Hindlimb muscle (tissue), 1 donor: ENCODE data around the gene MIER3. TPM values are rescaled to one million over a fixed set of nuclear protein-coding genes. Genes with fewer than 3 reads are reported as not detected.
"Not testable (repeated sequence)": the region's sequence is repeated elsewhere in the genome, so short reads cannot be mapped to it uniquely, and the experiment has no call there.

Experiments
- DNase-seq: peaks from one replicate; pipeline ENCODE4 v3.0.0-alpha.2; 2013
- polyA plus RNA-seq: library from polyadenylated mRNA; unstranded; fragments of 120-200 nt; gene quantifications from one replicate; pipeline ENCODE4 v1.2.1, GENCODE V29; 2013; ENCODE audit not compliant: insufficient read length

The MIER3 gene, protein sequence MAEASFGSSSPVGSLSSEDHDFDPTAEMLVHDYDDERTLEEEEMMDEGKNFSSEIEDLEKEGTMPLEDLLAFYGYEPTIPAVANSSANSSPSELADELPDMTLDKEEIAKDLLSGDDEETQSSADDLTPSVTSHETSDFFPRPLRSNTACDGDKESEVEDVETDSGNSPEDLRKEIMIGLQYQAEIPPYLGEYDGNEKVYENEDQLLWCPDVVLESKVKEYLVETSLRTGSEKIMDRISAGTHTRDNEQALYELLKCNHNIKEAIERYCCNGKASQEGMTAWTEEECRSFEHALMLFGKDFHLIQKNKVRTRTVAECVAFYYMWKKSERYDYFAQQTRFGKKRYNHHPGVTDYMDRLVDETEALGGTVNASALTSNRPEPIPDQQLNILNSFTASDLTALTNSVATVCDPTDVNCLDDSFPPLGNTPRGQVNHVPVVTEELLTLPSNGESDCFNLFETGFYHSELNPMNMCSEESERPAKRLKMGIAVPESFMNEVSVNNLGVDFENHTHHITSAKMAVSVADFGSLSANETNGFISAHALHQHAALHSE
- 17.3 TPM for polyA plus RNA-seq

DNA sequence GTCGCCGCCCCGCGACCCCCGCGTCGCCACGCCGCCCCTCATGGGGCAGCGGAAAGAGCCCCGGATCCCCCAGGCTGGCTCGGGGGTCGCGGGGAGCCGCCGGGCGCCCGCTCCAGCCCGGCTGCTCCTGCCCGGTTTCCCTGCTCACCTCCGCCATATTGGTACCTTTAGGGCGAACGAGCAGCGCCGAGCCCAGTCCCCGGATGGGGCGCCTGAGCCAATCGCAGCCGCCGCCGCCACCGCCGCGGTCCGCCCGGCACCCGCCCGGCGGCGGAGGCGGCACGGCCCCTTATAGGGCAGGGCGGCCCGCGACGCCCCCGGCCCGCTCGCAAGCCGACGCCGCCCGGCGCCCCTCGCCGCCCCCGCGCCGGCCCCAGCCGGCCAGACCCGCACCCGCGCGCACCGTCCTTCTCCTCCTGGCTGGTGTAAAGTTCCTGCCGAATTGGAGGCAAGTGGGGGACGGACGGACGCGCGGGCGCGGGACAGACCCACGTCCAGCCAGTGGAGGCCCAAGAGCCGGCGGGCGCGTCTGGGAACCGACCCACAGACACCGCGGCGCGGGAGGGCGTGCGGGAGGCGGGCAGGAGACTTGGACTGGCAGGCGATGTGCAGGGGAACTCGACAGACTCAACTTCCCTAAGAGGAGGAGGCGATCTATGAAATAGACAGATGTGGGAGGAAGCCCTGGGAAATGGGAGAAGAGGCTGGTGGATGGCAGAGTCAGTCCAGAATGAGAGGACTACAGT lies at the start of gene MIER3:
Gene MIER3, minus strand, starts transcription at position 178 of the 746 bp plus-strand sequence. Its CDS starts 21 bp downstream, at position 157.
- DNase-seq: peak; percentile 79

DNA sequence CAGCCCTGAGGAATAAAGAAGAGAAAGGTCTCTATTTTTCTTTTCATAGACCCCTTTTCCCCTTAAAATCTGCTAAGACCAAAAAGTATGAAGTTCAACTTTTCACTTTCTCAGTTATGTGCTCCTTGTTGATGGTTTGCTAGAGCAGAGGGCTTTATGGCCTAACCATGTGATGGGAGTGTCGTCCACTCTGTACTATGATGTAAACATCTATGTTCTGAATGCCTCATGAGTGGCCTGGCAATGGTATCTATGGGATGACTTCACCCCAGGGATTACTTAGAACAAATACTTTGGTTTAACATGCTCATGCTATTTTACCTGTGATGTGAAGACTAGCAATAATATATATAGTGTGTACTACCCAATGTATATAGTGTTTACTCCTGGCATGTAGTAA lies 43.7 kb upstream of the MIER3 start:
- no peak for DNase-seq

DNA sequence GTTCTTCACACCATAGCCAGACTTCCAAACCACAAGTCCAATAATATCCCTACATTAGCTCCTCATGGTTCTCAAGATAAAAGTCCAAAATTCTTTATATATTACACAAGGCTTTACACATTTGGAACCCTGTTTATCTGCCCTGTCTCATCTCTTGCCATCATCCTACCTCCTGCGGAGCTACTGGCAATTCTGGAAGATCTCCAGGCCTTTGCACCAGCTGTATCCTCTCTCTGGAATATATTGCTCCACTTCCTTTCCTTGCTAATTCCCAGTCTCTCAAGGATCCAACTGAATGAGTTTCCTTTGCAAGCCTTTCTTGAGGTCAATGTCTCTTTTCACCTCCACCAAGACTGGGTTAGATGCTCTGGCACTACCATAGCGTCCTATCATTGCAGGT lies 41.3 kb upstream of the MIER3 start:
- no peak for DNase-seq

DNA sequence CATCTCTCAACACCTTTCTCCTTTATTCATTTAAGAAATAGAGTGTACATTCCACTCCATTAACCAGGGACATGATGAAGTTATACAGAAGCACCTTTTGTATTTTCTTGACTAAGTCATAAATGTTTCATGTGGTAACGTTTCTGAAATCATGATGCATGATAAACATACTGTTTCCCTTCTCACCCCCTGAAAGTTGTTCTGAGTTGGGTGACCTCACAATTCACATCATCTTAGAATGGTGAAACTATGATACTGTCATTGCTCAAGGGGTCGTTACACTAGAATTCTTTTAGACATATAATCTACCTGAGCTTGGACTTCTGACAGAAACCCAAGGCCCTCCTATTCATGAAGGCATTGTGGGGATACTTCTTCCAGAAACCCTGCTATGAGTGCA lies 37.8 kb upstream of the MIER3 start:
- no peak for DNase-seq

DNA sequence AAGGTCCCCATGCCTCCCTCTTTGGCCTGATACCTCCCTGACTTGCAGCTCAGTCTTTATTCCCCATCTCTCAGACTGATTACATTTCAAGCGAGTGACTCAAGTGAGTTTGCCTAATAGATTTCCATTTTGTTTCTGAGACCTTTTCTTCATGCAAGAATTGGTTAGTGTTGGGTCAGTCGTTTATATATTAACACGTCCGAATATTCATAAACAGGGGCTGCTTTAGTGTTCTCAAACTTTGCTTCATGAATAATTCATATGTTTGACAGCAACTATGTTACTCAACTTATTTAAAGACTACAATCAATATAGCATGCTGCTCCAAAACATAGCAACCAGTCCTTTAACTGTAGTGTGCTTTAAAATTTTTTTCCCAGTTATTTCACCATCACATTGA lies 36.6 kb upstream of the MIER3 start:
- no peak for DNase-seq

DNA sequence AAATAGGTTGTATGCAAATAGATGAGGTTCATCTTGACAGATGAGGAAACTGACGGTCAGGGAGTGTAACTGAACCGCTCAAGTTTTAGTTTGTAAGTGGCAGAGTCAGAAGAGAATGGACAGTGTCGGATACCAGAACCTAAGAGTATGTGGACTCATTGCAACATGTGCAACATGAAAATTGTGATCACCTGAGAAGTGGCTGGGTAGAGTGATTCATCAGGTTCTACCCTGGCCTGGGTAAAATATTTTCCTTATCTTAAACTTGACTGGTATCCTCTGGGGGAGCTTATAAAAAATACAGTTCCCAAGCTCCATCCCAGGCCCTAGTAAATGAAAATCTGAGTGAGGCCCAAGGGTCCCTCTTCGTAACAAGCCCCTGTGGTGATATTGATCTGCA lies 35.2 kb upstream of the MIER3 start:
- no peak for DNase-seq

DNA sequence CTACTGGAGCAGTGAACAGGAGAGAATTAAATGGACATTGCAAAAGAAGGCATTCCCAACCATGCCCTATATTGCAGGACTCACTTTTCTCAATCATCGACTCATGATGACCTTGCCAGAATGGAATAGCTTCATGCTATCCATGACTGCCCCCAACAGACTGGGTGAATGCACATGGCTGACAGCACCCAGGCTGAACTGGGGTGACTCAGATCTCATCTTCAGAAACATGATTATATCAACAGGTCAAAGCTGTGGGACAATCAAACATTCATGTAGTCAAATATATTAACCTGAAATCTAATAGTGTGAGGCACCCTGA lies 34.7 kb upstream of the MIER3 start:
- no peak for DNase-seq

DNA sequence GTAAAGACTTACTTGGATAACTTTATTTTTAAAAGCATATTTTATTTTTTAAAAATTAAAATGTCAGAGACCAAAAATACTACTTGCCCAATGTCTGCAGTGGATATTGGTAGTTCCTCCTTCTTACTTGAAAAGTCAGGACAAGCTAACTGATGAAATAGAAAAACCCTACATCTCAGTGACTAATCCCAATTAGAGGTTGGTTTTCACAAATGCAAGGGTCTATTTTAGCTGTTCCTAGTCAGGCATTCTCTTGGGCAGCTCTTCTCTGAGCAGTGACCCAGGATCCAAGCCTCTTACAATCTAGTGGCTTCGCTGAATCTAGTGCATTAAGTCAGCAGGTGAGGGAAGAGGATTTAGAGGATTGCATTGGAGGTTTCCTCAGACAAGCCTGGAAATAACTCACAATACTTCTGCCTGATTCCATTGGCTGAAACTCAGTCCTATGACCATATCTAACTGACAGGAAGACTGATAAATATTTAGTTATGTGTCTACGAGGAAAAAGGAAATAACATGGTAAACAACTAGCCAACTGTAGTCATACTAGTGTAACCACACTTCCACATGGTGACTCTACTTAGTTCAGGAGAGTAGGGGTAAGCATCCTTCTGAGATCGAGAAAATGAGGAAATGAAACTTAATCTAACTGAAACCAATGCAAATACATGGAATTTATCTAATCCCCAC lies 34.2 kb upstream of the MIER3 start:
- no peak for DNase-seq

- DNase-seq: no peak
Measured at GRCh38 chr5:56984445-56984844, 32.5 kb upstream of the MIER3 start.

DNA sequence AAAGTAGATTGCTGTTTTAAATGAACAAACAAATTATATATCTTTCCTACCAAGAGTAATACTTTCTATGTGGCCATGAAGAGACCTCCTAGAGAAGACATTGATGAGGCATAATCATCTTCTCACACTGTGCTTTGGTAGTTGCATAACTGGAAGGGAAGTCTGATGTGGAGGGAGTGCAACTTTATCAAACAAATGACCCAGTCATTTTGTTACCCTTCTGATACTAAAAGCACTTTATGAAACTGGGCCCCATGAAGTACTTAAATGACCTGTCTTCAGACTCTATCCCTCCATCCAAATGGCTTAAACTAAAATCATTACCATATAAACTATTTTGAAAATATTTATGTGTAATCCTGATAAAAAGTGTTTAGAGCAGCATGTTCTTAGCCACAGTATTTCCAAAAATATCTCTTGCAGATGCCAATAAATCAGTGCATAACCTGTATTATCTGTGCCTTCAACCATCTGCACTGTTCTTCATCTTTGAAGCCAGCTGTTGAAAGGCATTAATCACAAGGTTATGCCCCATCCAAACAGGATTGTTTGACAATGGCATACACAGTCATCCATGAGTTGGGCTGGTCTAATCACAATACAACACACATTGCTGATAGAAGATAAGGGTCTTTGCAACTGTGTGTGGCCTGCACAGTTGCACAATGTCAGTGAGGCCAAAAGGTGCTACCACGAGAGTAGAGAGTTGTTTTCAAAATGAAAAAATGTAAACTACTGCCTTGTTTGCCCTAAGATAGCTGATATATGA lies 31.9 kb upstream of the MIER3 start:
- DNase-seq: no peak

DNA sequence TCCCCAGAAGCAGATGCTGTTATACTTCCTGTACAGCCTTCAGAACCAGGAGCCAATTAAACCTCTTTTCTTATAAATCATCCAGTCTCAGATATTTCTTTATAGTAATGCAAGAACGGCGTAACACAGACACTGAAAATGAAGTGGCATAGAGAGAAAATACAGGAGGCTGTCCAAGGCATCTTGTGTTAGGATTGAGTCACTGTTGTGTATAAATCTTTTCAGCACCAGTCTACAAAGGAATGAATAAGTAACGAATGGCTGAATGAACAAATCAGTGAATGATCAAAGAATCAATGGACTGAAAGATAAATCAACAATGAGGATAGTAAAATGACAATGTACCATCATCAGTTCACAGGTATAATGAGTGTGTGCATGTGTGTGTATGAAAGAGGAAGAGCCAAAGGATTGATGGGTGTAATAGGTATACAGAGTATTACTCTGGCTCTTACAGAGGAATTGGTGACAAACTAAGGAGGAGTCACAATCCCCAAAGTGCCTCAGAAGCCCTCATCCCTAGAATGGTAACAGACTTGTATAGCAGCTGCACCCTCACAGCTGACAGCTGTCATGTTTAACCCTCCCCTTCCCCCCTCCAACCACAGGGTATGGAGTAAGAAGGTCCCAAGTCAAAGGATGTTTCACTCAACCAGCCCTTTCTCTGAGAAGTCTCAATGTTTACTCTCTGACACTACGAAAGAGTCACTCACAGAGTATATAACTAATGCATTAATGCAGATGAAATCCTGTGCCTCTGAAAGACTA lies 29.8 kb upstream of the MIER3 start:
- no peak for DNase-seq

GRCh38 chr5:56979968-56980367 lies 28.0 kb upstream of the MIER3 start:
- no peak for DNase-seq

DNA sequence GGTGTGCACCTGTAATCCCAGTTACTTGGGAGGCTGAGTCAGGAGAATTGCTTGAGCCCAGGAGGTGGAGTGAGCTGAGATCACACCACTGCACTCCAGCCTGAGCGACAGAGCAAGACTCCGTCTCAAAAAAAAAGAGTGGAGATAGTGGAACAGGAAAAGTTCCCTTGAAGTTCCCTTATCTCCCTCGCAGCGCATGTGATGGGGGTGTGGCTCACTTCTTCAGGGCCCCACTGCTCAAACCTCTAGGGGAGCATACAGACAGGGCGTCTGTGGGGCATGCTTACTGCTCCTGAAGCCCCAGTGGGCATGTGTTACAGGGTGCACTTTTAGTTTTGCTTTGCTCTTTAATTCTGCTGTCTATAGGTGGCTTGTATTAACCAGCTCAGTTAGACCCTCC lies 27.6 kb upstream of the MIER3 start:
- DNase-seq: not testable (repeated sequence)

DNA sequence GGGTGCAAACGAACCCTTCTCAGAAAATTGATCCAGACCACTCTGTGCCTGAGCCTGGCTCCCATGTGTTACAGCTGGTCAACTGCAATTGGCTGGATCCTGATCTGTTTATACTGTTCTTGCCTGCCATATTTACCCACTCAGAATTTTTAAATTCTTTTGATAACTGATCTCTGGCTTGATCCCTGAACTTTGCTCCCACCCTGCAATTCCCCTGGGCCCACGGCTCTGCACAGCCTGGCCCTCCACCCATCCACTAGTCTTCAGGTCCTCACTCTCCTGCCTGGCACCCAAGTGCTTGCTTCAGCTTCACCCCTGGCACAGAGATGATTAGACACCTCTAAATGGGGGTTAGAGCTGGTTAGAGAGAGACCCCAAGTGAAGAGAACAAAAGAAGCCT lies 25.9 kb upstream of the MIER3 start:
- DNase-seq: no peak

DNA sequence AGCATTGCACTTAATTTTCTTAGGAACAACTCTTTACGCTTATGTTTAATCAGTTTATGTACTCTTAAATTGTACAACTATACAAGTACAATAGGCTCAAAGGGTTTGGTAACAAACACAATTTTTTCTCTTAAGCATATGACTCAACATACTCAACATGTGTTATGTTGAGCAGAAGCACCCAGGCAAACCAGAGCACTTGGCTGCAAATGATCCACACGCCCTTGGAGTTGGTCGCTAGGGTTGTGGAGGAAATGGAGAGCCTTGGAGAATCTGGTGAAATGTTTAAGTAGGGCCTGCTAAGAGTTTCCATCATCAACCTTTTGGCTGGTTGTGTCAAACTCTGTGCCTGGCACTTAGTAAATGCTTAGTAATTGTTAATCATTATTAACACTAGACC lies 25.1 kb upstream of the MIER3 start:
- DNase-seq: no peak

- no peak for DNase-seq
Measured at GRCh38 chr5:56974241-56974640, 22.3 kb upstream of the MIER3 start.

DNA sequence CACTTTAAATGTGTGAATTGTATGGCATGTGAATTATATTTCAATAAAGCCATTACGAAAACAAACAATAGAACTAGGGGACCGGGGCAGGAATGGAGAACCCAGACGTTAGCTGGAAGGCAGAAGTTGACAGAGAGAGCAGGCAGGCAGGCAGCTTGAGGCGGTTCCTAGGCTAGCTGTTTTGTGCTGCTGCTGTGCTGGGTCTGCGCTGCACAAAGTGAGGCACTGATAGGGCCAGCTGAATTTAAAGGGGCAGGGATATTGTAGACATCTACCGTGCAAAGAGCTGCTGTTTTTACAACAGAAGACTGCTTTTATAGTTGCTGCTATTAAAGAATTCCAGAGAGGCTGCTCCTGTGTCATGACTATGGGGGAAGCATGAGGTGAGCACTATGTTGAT lies 21.6 kb upstream of the MIER3 start:
- no peak for DNase-seq

DNA sequence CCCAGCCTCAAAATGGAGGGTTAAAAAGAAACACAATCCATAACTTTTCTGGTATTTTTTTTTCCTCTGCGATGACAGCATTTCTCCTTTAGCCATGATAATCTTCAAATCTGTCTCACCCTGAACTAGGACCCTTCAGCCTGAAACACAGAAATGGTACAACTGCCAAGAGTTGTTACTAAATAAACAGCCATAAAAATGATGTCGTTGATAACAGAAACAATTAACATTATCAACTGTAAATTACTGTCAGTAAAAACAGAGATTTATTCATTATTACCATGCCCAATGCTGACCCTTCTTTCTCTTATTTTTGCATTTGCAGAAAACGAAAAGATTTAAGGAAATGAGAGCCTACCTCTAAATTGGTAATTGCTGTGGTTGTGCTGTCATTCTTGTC lies 19.4 kb upstream of the MIER3 start:
- no peak for DNase-seq

DNA sequence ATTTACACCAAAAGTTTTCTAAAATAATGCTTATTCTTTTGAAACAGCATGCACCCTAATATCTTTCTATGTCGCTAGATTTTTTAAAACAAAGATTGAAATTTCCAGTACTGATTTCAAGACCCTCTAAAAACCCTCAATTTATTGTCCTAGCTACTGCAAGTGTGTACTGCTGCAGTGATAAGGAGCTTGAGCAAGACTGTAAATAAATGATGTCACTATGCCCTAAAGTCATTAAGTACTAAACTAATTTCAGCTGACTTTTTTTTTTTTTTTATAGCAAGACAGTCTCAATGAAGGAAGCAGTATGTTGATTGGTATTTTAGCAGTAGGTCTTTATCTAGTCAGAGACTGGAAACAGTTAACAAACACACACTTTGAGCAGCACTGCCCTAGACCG lies 12.2 kb upstream of the MIER3 start:
- no peak for DNase-seq

DNA sequence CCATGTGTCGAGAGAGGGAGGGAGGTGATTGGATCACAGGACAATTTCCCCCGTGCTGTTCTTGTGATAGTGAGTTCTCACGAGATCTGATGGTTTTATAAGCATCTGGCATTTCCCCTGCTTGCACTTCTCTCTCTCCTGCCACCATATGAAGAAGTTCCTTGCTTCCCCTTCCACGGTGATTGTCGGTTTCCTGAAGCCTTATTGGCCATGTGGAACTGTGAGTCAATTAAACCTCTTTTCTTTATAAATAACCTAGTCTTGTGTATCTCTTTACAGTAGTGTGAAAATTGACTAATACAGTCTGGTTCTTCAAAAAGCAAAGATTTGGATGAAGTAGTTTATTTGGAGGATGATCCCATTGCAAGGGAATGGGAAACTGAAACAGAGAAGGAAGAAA lies 11.3 kb upstream of the MIER3 start:
- no peak for DNase-seq

GRCh38 chr5:56962286-56962685 lies 10.4 kb upstream of the MIER3 start:
- DNase-seq: no peak

GRCh38 chr5:56961746-56962145 lies 9.8 kb upstream of the MIER3 start:
- no peak for DNase-seq
